Measurements from ENCODE around the gene FNDC10. TPM values are rescaled to one million over a fixed set of nuclear protein-coding genes. Genes with fewer than 3 reads are reported as not detected.
A peak's percentile ranks its signal among the peaks of the same experiment; 100 is the strongest.

Gene FNDC10
- total RNA-seq, 1 donor, result 0.43 TPM

DNA sequence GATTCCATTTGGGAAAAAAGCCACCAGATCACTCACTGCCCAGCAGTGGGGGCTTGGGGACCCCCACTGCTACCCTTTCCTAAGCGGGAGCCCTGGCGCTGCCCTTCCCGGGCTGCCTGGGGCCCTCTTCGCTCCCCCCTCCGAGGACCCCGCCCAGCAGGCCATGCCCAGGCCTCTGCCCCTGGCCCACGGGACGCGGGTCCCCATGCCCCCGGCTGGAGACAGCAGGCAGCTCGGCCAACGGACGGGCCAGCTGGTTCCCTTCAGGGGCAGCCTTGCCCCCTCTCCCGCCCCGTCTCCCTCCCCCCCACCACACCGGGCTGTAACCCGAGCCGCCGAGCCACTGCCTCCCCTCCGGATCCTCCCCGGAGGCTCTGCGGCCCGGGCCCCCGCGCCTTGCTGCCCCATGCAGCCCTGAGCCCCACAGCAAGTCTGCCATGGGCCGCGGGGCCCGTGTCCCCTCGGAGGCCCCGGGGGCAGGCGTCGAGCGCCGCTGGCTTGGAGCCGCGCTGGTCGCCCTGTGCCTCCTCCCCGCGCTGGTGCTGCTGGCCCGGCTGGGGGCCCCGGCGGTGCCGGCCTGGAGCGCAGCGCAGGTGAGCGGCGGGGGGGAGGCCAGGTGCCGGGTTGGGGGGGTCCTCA is 32.0 kb upstream of the FNDC10 start, which contains the start of gene MMP23B:
MMP23B (plus strand) TSS at position 392 of the 639 bp plus-strand sequence; CDS start at position 438, 46 bp downstream.
- peak within 1 kb of the TSS; percentile 50 for H3K4me3 ChIP-seq (ENCODE audit: low read depth, low read length)
- TF ChIP-seq, protein P1, sequence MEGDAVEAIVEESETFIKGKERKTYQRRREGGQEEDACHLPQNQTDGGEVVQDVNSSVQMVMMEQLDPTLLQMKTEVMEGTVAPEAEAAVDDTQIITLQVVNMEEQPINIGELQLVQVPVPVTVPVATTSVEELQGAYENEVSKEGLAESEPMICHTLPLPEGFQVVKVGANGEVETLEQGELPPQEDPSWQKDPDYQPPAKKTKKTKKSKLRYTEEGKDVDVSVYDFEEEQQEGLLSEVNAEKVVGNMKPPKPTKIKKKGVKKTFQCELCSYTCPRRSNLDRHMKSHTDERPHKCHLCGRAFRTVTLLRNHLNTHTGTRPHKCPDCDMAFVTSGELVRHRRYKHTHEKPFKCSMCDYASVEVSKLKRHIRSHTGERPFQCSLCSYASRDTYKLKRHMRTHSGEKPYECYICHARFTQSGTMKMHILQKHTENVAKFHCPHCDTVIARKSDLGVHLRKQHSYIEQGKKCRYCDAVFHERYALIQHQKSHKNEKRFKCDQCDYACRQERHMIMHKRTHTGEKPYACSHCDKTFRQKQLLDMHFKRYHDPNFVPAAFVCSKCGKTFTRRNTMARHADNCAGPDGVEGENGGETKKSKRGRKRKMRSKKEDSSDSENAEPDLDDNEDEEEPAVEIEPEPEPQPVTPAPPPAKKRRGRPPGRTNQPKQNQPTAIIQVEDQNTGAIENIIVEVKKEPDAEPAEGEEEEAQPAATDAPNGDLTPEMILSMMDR (IDR thresholded peaks at IDR 0.05; ENCODE audit: insufficient read depth, low read depth, low read length), result no peak
- peak; percentile 61 for DNase-seq (ENCODE audit: low read depth)

DNA sequence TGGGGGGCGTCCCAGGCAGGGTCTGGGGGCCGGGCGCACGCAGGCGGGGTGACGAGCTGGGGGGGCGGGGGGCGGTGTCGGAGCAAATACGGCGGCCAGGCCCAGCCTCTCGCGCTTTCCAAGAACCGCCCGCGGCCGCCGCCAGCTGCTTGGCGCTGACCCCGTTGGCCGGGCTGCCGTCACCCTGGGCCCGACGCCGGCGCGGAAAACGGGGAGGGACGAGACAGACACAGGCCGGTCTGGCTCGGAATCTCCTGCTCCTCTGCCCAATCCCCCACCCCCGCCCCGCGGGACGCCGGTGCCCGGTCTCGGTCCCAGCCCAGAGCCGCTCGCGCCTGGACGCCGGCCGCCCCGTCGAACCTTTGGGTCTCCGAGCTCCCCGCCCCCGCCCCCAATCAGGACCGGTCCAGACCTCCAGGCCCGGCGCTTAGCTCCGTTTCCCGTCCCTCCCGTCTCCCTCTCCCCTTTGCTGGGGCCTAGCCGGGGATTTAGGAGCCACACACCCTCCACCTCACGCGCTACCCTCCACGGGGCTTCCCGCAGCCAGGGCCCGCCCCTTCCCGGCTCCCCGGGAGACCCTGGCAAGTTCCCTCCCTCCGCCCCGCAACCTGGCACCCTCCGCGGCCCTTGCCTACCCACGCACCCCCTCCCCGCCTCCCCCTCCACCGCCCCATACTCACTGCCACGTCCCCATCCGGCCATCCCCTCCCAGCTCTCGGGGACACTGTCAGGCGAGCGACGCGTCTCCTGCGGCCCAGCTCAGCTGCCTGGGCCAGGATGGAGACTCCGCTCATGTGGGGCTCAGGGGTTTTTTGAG is 31.2 kb upstream of the FNDC10 start:
- TF ChIP-seq, protein P1 (IDR thresholded peaks at IDR 0.05; ENCODE audit: insufficient read depth, low read depth, low read length), result no peak
- H3K4me3 ChIP-seq (ENCODE audit: low read depth, low read length), result peak overlapping the region; percentile 50
- DNase-seq (ENCODE audit: low read depth), result no peak

DNA sequence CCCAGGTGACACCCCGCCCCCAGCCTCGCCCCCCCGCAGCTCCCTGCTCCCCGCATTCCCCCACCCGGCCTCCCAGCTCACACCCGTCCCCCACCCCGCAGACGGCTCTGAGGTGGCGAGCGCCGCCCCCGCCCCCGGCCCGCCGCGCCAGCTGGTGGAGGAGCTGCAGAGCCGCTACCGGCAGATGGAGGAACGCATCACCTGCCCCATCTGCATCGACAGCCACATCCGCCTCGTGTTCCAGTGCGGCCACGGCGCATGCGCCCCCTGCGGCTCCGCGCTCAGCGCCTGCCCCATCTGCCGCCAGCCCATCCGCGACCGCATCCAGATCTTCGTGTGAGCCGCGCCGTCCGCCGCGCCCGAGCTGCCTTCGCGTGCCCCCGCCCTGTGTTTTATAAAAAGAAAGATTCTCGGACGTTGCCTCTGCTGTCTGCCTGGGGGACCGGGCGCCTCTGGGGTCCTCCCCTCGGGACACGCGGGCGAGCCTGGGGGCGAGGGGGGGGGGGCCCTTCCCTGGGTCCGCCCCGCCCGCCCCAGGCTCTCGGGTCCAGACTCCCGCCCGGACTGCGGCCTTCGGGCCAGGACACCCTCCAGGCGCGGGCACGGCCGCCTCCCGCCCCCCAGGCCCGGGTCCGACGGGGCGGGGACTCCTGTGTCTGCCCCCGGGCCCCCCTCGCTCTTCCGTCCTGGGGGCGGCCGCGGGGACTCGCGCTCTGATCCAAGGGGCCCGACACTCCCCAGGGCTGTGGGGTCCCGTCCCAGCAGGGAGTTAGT is 30.4 kb upstream of the FNDC10 start:
- DNase-seq (ENCODE audit: low read depth), result peak; percentile 64
- TF ChIP-seq, protein P1 (IDR thresholded peaks at IDR 0.05; ENCODE audit: insufficient read depth, low read depth, low read length), result no peak

DNA sequence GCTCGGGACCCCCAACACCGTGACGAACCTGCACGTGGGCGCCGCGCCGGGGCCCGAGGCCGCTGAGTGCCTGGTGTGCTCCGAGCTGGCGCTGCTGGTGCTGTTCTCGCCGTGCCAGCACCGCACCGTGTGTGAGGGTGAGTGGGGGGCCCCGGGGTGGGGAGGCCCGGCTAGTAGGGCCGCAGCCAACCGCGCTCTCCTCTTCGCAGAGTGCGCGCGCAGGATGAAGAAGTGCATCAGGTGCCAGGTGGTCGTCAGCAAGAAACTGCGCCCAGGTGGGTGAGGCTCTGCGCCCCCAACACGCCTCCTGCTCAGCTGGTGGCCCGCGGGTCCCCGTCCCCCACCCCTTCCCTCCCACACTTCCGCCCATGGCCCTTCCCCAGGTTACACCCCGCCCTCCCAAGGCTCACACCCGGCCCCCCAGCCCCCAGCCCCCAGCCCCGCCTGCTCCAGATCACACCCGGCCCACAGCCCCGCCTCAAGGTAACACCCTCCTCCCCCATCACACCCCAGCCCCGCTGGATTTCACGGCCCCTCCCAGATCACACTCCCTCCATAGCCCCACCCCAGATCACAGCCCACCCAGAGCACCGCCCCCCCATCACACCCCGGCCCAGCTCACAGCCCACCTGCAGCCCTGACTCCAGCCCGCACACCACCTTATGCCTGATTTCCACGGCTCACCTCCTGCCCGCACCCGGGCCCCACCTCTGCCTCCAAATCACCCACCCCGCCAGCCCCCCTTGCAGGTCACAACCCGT is 29.7 kb upstream of the FNDC10 start:
- no peak for DNase-seq (ENCODE audit: low read depth)
- H3K4me3 ChIP-seq (ENCODE audit: low read depth, low read length), result no peak overlapping the region
- TF ChIP-seq, protein P1 (IDR thresholded peaks at IDR 0.05; ENCODE audit: insufficient read depth, low read depth, low read length), result no peak

More for the DNA sequence above, 30.4 kb upstream of the FNDC10 start:
- no peak overlapping the region for H3K4me3 ChIP-seq (ENCODE audit: low read depth, low read length)

DNA sequence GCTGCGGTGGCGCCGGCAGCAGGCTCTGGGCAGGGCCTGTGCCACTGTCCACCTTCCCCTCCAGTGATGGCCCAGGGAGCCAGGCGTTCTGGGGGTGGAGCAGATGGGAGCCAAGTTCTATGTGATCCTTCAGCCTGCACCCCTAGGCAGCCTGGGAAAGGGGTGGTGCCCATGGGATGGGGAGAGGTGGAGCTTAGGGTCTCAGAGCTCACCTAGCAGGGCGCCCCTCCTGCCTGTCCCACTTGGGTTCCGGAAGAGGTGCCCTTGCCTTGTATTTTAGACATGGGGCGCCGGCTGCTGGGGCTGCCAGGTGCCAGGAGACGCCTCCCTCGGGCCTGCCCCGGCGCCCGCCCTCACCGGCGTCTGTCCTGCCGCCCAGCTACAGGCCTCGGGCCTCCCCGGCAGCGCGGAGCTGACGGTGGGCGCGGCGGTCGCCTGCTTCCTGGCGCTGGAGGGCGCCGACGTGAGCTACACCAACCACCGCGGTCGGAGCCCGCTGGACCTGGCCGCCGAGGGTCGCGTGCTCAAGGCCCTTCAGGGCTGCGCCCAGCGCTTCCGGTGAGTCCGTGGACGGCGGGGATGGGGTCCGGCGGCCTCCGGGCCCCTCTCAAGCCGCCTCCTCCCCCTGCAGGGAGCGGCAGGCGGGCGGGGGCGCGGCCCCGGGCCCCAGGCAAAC is 29.0 kb upstream of the FNDC10 start:
- H3K4me3 ChIP-seq (ENCODE audit: low read depth, low read length), result no peak overlapping the region
- TF ChIP-seq, protein P1 (IDR thresholded peaks at IDR 0.05; ENCODE audit: insufficient read depth, low read depth, low read length), result no peak
- no peak for DNase-seq (ENCODE audit: low read depth)
